GM12865 (cell line): ENCODE measurements around the gene TLCD3B.
"Not testable (repeated sequence)": the region's sequence is repeated elsewhere in the genome, so short reads cannot be mapped to it uniquely, and the experiment has no call there.

Source experiments
- DNase-seq: peaks from one replicate; pipeline ENCODE4 v3.0.0; 2010; ENCODE audit warnings: low read depth
- H3K4me3 ChIP-seq: 2 replicates; pipeline ENCODE4 v1.5.1; 2011; ENCODE audit warnings: mild to moderate bottlenecking, low read depth, low read length, control low read depth
- CTCF ChIP-seq: IDR thresholded peaks from 2 replicates; pipeline ENCODE4 v1.5.1; 2011; ENCODE audit warnings: low read length, control low read depth, low read depth, inconsistent platforms; ENCODE audit not compliant: insufficient read depth; ENCODE audit errors: missing control alignments

The TLCD3B gene

GRCh38 chr16:30026449-30026848 is 4.6 kb downstream of the TLCD3B start:
- no peak for TF ChIP-seq CTCF
- DNase-seq = no peak
- no peak overlapping the region for H3K4me3 ChIP-seq

GRCh38 chr16:30025574-30025973 is 5.5 kb downstream of the TLCD3B start:
- no peak overlapping the region for H3K4me3 ChIP-seq
- DNase-seq = no peak
- TF ChIP-seq CTCF = no peak

GRCh38 chr16:30025156-30025555 is 5.9 kb downstream of the TLCD3B start:
- H3K4me3 ChIP-seq = no peak overlapping the region
- no peak for TF ChIP-seq CTCF
- DNase-seq = no peak

- TF ChIP-seq CTCF = no peak
- no peak for DNase-seq
- H3K4me3 ChIP-seq = no peak overlapping the region
These were observed 6.6 kb downstream of the TLCD3B start for GRCh38 chr16:30024451-30024850.

GRCh38 chr16:30023586-30023985 is 7.5 kb downstream of the TLCD3B start:
- H3K4me3 ChIP-seq = no peak overlapping the region
- TF ChIP-seq CTCF = no peak
- no peak for DNase-seq

GRCh38 chr16:30022887-30023286 is 8.2 kb downstream of the TLCD3B start, which contains the start of gene C16orf92:
Gene C16orf92, plus strand, starts transcription at chr16:30023198. Its CDS starts 143 bp downstream, at chr16:30023341.
- no peak within 1 kb of the TSS for H3K4me3 ChIP-seq
- DNase-seq = no peak
- no peak for TF ChIP-seq CTCF

GRCh38 chr16:30018731-30019158 is 12.3 kb downstream of the TLCD3B start:
- TF ChIP-seq CTCF = no peak
- H3K4me3 ChIP-seq = no peak overlapping the region
- DNase-seq = no peak

GRCh38 chr16:30017937-30018336 is 13.1 kb downstream of the TLCD3B start:
- not testable (repeated sequence) for DNase-seq, H3K4me3 ChIP-seq
